Measurements from ENCODE around the gene HSPA13.
"Not testable (repeated sequence)": the region's sequence is repeated elsewhere in the genome, so short reads cannot be mapped to it uniquely, and the experiment has no call there.

HSPA13 gene, protein sequence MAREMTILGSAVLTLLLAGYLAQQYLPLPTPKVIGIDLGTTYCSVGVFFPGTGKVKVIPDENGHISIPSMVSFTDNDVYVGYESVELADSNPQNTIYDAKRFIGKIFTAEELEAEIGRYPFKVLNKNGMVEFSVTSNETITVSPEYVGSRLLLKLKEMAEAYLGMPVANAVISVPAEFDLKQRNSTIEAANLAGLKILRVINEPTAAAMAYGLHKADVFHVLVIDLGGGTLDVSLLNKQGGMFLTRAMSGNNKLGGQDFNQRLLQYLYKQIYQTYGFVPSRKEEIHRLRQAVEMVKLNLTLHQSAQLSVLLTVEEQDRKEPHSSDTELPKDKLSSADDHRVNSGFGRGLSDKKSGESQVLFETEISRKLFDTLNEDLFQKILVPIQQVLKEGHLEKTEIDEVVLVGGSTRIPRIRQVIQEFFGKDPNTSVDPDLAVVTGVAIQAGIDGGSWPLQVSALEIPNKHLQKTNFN

DNA sequence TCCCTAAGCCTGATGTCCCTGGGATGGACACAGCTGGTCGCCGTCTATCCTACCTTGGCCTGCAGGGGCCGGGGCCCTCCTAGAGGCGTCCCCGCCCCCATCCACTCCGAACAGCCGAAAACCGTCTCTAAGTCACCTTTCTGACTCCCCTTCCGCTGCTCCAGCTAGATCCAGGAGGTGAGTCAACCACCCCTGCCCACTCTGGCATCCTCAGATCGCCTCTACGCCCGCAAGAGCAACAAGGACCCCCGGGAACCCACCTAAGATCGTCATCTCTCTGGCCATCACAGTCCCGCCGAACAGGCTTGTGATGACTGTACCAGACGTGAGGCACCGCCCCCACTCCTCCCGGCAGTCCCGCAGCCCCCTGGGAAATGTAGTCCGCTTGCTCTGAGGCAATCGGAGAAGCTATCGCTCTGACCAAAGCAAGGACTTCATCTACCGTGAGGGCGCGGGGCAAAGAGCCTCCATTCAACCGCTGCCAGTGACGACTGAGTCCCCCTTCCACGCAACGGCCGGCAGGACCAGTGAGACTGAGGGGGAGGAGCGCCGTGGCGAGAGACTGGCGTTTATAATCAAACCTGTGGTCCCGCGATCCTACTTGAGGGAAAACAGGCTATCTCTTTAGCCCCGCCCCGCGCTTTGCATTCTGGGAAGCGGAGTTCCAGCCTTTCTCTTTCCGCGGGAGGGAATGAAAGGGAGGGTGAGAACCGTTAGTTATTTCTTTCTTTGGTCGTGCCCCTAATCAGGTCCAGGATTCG is at the start of gene HSPA13:
Gene HSPA13 (minus strand): TSS at position 312 of the 761 bp plus-strand sequence. CDS start 27 bp downstream, at position 285.
- peak; percentile 100 for DNase-seq

DNA sequence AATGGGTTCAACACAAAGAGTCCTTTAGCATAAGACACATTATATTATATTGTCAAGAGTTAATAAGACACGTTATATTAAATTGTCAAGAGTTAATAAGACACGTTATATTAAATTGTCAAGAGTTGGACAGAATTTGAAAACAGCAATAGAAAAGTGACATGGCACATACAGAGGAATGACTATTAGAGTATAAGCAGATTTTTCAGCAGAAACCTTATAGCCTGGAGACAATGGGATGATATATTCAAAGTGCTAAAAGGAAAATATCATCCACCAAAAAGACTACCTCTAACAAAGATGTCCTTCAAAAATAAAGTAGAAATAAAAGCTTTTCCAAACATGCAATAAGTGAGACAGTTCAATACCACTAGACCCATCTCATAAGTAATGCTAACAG is 36.0 kb upstream of the HSPA13 start:
- DNase-seq: no peak

DNA sequence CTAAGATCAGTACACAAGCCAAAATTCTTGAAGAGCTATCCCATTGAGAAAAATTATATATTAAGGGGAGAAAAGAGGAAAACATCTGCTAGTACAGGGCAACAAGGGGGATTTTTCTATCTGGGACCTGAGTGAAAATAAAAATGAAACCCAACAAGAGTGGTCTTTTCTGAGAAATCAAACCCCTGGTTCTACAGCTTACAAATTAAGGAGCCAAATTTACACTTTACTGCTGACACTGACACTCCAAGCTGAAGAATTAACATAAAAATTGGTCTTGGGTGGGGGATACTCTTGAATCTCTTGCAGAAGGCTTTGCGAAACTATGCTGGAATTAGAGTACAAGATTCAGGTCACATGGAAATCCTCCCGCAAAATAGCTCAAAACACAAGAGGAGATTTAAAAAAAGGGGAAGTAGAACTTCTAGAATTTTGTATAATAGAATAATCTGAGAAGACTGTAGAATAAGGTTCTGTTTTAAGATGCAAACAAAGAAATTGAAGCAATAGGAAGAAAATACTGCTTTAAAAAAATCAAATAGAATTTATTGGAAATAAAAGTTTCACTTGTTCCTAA is 32.1 kb upstream of the HSPA13 start:
- no peak for DNase-seq

DNA sequence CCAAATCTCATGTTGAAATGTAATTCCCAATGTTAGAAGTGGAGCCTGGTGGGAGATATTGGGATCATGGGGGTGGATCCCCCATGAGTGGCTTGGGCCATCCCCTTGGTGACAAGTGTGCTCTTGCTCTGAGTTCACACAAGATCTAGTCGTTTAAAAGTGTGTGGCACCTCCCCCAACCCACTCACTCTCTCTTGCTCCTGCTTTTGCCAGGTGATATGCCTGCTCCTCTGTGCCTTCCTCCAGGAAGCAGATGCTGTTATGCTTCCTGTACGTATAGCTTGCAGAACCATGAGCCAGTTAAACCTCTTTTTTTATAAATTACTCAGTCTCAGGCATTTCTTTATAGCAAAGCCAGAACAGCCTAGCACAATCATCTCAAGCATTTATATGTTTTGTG is 23.0 kb upstream of the HSPA13 start:
- DNase-seq: no peak

DNA sequence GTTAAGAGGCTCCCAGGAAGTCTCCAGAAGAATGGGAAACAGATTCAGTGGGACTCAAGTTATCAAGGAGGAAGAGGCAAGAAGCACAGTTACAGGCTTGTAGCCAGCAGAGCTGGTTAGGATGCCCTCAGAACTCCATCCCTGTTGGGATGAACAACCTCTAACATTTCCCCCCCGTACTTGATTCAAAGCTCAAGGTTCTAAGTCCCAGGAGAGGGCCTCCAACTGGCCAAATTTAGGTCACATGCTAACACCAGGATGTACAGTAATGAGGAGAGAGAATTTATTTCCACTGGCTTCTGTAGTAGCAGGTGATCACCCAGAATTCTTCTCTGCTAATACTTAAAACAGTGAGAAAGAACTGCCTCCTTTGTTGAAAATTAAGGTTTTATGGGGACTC is 22.3 kb upstream of the HSPA13 start:
- DNase-seq: no peak

DNA sequence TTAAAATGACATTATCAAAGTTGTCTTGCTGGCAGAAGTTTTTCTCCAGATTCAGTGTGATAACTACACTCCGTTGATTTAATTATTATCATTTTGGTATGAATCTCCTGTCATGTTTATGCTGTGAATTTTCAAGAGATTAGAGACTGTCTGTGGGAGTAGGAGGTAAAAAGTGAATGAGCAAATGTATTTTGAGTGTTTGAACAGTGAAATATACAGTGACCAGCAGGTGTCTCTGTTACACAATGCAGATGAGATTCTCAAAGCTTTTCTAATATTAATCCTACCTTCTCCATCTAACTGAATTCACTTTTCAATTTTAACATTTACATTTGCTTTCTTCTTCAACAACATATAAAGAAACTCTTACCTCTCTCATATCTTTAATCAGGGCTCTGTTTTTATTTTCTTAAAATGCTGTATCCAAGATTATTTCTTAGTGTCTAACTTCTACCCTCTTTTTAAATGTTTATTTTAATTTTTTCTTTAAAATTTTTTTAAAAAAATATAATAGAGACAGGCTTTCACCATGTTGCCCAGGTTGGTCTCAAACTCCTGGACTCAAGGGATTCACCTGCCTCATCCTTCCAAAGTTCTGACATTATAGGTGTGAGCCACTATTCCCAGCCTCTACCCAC is 20.9 kb upstream of the HSPA13 start:
- DNase-seq: peak; percentile 52

DNA sequence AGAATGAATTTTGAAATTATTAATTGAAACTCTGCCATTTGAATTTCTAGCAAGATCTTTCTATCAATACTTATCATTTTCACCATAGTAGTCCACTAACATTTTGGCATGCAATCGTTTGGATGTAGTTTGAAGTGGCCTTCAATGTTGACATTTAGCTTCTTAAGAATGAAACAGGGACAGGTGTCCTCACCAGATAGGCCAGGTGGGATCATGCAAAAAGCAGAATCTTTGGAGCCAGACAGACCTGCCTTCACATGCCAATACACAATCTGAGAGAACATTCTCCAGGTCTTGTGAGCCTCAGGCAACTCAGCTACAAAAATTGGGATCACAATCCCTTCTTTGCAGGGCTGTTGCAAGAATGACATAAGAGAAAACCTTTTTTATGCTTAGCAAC is 18.3 kb upstream of the HSPA13 start:
- no peak for DNase-seq

DNA sequence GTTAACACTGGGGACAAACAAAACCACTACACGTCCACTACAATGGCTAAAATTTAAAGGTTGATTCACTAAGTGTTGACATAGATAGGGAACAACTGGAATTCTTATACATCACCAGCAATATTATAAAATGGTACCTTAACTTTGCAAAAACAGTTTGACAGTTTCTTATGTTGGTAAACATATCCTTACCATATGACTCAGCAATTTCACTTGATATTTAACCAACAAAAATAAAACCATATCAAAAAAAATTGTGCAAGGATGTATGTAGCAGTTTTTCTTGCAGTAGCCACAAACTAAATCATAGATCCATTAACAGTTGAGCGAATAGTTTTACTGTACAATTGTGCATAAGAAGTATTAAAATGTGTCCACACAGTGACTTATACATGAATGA is 5.3 kb upstream of the HSPA13 start:
- DNase-seq: no peak

DNA sequence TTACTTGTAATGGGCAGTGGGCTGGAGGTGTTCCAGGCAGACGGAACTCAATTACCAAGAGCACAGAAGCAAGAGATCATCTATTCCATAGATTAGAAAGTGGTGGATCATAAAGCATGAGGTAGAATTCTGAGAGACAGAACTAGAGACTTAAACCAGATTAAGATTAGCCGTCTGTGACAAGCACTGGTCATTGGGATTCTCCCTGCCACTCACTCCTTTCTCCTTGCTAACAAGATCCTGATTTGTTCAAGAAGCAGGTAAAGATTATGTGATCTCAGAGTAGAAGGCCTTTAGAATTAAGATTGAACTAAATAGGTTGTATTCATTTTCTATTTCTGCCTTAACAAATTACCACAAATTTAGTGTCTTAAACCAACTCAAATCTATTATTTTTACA is 1.5 kb upstream of the HSPA13 start:
- DNase-seq: no peak

DNA sequence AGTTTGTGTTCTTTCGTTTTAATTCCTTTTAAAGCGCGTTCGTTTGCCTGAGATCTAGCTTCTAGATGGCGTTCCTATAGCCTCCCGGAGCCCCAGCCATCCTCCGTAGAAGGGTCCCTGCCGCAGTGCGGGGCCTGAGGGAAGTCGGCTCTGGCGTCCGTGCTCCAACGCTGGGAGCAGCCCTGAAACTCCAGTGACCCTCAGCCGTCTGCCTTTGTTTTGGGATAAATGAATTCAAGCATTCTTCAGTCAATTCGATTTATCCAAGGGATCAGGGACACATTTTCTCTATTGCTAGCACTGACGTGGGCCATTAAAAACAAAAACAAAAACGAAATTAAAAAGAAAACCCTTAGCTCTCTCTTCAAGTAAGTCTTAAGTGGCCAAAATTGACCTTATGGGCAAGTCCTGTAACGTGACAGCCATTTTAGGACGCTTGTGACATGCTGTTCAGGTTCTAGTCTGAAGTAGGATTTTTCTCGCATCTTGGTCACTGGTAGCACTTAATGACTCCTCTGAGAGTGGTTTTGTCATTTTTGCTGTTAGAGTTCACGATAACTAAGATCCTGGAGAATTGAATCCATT is 742 bp upstream of the HSPA13 start:
- peak; percentile 34 for DNase-seq

DNA sequence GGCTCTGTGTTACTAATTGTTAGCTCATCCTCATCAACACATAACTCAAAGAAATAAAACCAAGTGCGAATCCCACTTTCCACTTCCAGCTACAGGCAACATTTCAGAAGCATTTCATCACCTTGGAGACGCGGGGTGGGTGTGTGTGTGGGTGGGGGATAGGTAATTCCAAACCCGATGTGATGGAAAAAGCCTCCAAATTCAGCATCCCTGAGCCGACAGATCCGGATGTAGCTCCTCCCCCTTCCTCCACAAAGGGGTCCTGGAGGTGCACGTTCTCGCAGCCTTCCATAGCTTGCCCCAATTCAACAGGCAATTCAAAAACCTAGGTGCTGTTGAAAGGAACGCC is 486 bp downstream of the HSPA13 start:
- DNase-seq: no peak

DNA sequence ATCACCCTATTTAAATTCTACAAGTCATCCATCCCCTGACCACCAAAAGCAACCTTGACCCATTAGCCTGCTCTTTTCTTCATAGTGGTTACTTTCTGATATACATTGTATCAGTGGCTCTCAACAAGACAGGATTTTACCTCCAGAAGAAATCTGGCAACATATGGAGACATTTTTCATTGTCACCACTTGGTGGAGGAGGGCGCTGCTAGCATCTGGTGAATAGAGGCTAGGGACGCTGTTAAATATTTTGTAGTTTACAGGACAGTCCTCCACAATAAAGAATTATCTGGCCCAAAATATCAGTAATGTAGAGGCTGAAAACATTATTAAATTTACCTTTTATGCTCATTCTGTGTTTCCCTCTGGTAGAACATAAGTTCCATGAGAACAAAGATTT is 6.1 kb downstream of the HSPA13 start:
- DNase-seq: no peak

DNA sequence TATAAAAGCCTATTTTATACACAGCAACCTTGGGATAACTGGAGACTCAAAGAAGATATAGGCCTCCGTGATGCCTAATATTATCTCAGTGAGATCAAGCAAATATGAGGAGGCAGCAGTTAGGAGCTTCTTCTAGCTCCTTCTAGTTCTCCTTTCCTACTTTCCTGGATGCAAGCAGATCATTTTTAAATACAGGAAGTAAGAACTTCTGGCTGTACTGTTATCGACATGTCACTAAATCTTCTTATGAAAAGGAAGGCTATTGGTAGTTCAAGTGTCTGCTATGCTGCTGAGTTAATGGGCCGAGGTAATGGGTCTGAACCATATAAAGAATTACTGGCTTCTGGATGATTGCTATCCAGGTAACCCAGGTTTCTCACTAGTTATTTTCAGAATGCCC is 15.9 kb downstream of the HSPA13 start:
- DNase-seq: no peak

DNA sequence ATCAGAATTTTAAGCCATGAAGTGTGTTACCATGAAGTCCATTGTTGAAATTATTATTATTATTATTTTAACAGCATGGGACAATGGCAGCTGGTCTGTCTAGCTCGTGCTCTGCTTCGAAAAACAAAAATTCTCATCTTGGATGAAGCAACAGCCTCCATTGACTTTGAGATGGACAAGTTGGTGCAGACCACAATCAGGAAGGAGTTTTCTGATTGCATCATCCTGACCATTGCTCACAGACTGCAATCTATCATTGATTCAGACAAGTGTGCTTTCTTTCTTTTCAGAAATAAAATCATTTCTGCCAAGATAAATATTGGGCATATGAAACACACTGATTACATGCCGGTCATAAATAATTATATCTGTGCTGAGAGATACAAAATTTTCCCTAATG is 21.0 kb downstream of the HSPA13 start:
- no peak for DNase-seq

DNA sequence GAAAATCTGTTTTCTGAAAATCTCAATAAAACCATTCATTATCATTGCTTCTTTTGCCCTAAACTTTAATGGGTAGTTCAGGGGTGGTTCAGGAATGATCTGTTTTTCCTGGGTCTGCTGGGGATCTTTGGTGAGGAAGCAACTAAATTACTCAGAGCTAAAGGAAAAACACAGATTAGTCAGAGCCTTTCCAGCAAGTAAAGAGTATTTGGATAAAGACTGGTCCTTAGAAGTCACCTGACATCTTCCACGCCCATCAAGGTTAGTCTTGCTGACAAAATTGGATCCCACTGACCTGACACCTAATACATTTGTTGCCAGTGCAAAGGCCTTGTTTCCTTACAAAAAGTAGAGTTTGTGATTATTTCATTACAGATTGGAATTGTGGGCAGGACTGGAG is 24.2 kb downstream of the HSPA13 start:
- DNase-seq: no peak

DNA sequence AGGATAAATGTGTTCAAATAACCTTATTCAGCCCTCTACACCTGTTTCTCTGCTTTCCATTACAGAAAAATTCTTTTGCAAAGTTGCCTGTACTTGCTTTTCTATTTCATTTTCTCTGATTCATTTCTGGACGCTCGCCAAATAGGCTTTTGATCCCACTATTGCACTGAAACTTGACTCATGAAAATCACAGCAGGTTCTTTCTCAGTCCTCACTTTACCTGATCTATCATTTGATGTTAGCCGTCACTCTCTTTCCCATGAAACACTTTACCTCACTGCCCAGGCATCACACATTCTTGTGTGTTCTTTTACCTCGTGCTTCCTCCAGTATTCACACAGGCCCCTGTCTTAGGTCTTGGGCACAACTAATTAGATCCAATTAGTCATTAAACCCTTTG is 26.2 kb downstream of the HSPA13 start:
- DNase-seq: no peak

DNA sequence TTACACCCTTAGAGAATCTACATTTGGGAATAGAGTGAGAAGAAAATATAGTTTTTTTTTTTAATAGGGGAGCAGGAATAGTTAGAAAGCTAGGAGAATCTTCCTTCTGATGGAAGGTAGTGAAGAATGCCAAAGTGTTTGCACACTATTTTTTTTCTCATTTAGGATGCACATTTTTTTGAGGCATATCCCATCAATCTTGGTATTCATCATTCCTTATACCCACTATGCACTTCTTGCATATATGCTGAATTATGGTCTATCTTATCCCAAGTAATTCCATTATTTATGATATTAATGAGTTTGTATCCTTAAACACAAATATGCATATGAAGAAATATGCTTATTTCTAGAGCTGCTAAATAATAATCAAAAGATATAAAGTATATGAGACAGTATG is 28.4 kb downstream of the HSPA13 start:
- no peak for DNase-seq

DNA sequence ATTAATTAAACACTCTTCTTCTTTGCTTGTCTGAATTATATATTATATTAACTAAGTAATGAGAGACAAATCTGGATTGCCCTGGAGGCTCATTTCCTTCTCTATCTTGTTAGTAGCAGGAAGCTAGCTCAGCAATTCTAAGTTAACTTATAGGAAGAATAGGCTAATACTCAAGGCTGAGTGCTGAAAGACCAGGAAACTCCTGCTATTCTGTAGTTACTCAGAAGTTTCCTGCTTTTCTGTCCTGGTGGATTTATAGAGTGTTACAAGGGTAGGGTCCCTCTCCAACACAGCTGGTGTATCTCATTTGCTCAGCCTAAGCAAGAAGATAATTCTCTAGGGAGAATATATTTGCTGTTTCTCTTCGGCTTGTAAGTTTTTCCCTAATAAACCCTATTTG is 29.2 kb downstream of the HSPA13 start:
- DNase-seq: no peak

DNA sequence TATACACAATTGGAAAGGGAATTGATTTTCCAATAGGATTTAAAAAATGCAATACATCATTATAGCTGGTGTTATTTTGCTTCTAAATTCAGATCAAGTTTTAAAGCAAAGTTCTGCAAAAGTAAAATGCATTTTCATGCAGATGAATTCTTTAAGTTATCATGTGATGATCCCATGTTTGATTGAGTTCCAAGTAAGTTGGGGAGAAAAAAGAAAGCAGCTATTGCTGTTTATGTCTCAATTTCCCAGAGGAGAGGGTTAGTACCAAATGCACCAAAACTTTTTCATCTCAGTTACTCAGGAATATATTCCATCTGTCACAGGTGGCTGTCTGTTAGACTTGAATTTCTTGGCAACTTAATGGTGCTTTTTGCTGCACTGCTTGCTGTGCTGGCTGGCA is 29.7 kb downstream of the HSPA13 start:
- no peak for DNase-seq

DNA sequence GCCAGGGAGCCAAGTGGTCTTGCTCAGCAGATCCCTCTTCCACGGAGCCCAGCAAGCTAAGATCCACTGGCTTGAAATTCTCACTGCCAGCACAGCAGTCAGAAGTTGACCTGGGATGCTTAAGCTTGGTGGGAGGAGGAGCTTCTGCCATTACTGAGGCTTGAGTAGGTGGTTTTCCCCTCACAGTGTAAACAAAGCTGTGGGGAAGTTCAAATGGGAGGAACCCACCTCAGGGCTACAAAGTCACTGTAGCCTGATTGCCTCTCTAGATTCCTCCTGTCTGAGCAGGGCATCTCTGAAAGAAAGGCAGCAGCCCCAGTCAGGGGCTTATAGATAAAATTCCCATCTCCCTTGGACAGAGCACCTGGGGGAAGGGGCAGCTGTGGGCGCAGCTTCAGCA is 55.6 kb downstream of the HSPA13 start:
- not testable (repeated sequence) for DNase-seq

DNA sequence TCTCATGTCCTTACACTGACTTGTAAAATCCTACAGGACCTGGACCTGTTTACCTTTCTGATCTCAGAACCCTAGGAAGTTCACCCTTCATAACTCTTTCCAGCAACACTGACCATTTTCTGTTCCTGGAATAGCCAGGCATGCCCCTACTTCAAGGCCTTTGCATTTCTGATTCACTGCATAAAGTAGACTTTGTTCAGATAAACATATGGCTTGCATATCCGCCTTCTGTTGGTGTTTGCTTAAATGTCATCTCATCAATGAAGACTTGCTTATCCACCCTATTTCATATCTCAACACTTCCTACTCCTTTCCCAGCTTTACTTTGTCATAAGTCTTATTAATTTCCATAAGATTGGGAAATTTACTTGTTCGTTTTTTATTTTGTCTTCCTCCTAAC is 57.4 kb downstream of the HSPA13 start:
- DNase-seq: no peak
